Activated CD8-positive, alpha-beta memory T cell treated with anti-CD3 and anti-CD28 coated beads, Interleukin-2, amount 50 U/mL, for 4 hours (primary cell): ENCODE data around the gene PDZD2.

Experiments
- DNase-seq: peaks from one replicate; pipeline ENCODE4 v3.0.0-alpha.2; 2020

PDZD2 gene

DNA sequence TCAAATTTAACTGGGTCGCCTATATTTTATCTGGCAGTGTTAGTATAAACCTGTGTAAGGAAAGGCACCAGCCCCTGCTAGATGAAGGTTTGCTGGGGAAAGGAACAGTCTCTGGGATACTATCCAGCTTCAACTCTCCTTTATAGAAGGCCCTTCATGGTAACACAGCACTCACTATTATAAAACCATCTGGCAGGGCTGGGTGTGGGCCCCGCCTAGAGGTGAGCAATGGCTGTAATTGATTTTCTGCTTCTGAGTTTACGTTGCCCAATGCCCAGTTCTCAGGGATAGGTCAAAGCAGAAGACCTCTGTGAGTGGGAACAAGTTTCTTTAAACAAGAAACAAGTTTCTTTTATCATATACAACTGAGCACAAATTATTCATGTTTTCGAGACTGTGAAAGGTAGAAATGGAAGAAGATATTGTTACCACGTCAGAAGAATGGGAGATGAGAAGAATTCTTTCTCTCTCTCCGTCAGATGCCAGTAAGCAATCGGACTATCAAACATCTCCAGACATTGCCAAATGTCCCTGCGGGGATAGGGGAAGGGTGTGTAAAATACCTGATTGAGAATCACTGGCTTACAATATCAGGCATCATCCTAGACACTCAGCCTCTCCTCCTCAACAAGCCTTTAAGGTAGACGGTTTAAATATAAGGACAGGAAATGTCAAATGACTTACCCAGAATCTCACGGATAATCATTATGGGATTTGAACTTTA, 205.9 kb downstream of the PDZD2 start:
- no peak for DNase-seq

DNA sequence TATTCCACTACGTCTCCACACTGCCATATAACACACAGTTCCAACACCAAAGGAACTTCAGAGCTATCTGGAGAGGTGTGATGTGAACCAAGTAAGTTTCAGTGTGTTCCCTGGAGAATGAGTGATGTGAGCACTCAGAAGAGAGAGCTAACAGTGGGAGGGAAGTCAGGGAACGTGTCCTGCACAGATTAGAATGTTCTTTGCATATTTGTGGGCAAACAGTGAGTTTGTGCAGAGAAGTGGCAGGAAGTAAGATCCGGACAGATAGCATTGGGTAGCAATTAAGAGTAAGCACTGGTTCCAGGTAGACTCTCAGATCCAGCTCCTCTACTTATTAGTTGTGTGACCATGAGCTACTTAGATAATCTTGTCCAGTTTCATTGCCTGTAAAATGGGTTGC, 206.4 kb downstream of the PDZD2 start:
- no peak for DNase-seq

DNA sequence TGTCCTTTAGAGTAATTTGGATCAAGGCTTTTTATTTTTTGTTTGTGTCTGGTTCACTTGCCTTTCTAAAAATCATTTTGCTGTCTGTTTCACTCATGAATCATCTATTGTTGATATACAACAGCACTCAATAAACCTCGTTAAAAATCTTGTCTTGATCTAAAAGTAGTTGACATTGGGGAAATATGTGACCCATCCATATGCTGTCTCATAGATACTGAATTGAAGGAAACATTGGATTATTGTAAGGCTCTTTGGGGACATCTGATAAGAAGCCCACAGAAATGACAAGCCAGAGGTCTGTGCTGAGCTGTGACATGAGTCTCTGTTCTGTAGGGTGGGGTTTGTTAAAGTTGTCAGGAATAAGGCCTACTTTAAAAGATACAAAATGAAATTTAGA, 208.0 kb downstream of the PDZD2 start:
- no peak for DNase-seq

- no peak for DNase-seq
Measured at GRCh38 chr5:31847354-31847753, 208.4 kb downstream of the PDZD2 start.

- no peak for DNase-seq
Measured at GRCh38 chr5:31850981-31851689, 212.2 kb downstream of the PDZD2 start.

DNA sequence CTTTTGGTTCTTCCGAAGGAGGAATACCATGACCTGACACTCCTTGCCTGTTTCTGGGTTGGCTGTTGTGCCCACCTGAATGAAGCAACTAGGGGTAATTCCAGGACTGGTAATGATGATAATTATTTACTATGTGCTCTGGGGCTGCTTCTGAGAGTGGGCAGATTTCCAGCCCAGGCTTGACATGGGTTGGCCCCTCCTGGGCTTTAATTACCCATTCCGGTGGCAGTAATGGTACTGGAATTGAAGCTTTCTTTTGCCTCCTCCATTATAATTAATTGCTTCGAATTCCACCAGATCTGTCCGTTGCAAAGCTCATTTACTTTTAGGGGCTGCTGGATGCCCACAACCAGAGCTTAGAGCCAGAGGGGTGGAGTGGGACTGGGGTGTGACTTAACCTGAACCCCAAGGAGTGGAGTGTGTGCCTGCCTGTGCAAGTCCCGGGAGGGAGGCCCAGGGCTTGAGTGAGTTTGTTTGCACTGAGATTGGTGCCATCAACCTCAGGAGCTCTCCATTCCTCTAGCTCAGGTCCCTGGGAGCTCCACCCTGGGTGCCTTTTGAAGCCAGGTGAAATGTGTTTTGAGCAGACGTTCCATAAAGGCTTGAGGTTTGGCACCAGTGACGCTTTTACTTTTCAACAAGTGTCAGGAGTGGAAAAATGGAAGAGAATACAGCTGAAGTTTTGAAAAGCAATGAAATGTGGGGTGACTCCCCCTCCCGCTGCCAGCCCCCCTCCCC, 214.6 kb downstream of the PDZD2 start:
- DNase-seq, result no peak

DNA sequence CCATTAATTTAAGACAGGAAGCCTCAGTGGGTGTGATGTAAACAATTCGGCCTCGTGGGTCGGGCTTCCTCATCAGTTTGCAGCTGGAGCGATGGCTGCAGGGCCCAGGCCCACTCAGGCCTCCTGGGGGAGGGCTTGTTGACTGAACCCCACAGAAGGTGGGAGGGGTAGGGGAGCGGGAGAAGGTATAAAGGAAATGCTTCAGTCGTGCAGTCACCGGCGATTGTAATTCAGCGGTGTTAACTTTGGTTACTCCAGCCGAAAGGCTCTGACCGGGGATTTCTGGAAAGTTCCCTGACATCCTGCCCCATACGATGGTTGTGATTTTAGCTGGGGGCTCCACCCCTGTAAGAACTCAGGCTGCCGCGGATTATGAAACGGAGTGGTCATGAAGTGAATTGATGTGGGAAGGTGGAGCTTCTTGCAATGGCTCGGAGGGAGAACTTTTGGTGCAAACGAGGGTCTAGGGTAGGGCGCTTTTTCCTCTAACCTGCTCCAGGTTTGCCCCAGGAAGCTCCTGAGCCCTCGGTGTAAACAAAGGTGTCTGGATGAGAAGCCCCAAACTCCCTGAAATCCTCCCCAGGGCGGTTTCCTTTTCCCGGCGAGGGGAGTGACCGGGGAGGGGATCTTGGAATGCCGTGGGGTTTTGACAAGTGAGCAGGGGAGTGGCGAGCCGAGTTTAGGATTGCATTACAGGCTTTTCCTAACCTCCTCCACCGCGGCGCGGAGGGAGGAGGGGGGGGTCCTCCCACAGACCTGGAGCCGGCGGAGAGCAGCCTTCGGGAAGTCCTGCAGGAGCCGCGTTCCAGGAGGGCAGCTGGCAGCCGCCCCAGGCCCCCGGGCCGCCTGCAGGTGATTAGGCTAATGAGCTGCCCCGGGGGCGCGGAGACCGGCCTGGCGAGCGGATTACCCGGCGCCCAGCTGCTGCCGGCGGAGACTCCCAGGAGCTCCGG, 215.5 kb downstream of the PDZD2 start:
- DNase-seq, result no peak

- peak; percentile 39 for DNase-seq
Measured at GRCh38 chr5:31855134-31856040, 216.5 kb downstream of the PDZD2 start.

DNA sequence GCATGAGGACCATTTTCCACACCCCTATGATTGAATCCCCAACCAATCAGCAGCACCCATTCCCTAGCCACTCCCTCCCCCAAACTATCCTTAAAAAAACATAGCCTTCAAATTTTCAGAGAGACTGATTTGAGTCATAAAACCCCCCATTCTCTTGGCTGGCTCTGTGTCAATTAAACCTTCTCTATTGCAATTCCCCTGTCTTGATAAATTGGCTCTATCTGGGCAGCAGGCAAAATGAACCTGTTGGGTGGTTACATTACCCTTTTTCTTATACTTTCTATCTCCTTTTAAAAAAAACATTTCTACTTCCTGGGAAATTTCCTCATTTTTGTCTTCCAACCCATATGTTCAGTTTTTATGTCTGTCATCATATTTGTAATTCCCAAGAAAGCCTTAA, 220.2 kb downstream of the PDZD2 start:
- DNase-seq, result no peak

GRCh38 chr5:31860278-31860677, 221.3 kb downstream of the PDZD2 start:
- DNase-seq, result no peak

DNA sequence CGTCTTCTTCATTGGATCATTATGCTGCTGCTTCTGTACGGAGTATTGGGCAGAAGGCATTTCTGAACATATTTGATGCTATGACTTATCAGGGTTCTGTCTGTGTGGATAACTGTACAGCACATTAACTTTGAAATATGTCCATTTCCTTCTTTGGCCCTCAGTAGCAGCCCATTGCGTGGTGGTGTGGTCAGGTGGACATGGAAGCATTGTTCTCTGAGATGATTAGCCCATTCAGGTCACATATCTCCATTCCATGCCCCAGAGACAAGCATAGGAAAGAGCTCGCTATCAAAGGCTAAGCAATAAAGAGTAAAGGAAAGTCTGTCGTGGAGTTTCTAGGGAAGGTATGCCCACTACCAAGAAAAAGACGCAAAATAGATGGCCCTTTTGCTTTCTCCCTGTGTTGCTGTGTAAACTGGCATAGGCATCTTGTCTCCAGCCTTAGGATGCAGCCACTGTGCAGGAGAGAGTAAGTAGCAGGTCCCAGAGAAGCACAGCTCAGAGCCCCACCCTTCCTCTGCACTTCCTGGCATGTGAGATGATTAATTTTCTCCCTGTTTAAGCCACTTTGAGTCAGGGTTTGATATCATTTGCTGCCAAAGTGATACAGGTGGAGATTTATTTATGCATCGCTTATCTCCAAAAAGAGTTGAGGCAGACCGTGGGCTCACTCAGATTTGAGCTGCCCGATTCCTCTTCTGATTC, 221.9 kb downstream of the PDZD2 start:
- no peak for DNase-seq

GRCh38 chr5:31861601-31862000, 222.7 kb downstream of the PDZD2 start:
- no peak for DNase-seq

- no peak for DNase-seq
Measured at GRCh38 chr5:31863991-31864411, 225.1 kb downstream of the PDZD2 start.

DNA sequence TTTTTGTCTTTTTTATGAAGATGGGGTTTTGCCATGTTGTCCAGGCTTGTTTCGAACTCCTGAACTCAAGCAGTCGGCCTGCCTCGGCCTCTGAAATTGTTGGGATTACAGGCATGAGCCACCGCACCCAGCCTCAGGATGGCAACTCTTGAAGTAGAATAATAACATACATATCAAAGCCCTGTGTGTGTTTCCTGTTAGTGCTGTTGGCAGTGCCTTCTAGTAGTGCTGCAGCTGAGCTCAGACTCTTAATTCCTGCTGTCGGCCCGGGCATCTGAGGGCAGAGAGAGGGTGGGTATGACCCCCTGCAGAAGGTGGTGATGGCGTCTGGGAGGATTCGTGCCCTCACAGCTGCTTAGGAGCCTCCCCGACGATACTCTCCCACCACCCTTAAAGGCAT, 227.2 kb downstream of the PDZD2 start:
- DNase-seq, result no peak

- DNase-seq, result no peak
Measured at GRCh38 chr5:31867219-31867618, 228.3 kb downstream of the PDZD2 start.

DNA sequence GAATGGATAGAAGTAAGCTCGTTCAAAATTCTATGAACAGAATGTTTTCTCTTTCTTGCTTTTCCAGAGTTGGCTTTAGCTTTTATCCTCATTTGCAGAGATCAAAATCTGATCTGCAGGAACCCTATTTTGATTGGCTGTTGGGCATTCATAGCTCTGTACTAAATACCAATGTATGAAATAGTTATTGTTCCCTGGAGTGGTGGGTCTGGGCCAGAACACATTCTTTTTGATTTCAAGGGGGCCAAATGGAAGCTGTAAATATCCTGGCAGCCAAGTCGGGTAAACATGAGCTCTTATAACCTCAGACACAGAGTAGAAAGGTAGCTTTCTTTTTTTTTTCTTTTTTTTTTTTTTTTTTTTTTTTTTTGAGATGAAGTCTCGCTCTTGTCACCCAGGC, 241.5 kb downstream of the PDZD2 start:
- DNase-seq, result no peak

DNA sequence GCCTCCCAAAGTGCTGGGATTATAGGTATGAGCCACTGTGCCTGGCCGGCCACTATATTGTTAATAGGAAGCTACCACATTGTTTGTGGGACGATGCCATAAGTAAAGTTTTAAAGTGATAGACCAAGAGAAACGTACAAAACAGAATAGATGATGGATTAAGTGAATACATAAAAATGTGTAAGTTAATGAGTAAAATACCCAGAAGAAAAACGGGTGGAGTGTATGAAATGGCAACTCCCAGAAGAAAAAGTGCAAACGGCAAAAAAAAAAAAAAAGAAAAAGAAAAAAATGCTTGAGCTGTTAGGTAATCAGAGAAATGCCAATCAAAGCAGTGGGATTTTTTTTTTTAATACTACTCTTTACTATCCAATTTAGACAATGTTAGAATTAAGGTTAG, 246.0 kb downstream of the PDZD2 start:
- no peak for DNase-seq

- no peak for DNase-seq
Measured at GRCh38 chr5:31886206-31886605, 247.3 kb downstream of the PDZD2 start.

- no peak for DNase-seq
Measured at GRCh38 chr5:31887556-31887955, 248.6 kb downstream of the PDZD2 start.

DNA sequence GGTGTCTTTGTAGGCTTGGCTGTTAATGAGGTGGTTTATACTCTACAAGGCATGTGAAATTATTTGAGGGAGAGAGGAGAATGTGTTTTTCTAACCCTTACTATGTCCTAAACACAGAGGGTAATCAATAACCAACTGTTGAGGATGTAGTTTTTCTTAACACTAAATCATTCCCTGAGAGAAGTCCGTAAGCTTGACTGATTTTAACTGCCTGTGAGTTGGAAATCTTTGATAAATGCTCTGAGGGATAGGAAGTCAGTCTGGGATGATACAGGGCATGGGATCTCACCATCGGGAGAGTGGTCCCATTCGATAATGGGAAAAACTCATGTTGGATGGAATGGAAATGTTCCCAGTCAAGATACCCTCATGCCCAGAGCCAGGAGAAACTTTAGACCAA, 249.6 kb downstream of the PDZD2 start:
- DNase-seq, result no peak

- DNase-seq, result no peak
Measured at GRCh38 chr5:31889001-31889561, 250.2 kb downstream of the PDZD2 start.
